IPS-NIHi7 (cell line): ENCODE results near the gene ZRSR2.
"Not testable (repeated sequence)": the region's sequence is repeated elsewhere in the genome, so short reads cannot be mapped to it uniquely, and the experiment has no call there.

Experiments used
- DNase-seq: peaks from one replicate; pipeline ENCODE4 v3.0.0; 2012; ENCODE audit warnings: mixed read lengths; ENCODE audit errors: extremely low spot score

Gene ZRSR2, protein sequence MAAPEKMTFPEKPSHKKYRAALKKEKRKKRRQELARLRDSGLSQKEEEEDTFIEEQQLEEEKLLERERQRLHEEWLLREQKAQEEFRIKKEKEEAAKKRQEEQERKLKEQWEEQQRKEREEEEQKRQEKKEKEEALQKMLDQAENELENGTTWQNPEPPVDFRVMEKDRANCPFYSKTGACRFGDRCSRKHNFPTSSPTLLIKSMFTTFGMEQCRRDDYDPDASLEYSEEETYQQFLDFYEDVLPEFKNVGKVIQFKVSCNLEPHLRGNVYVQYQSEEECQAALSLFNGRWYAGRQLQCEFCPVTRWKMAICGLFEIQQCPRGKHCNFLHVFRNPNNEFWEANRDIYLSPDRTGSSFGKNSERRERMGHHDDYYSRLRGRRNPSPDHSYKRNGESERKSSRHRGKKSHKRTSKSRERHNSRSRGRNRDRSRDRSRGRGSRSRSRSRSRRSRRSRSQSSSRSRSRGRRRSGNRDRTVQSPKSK

DNA sequence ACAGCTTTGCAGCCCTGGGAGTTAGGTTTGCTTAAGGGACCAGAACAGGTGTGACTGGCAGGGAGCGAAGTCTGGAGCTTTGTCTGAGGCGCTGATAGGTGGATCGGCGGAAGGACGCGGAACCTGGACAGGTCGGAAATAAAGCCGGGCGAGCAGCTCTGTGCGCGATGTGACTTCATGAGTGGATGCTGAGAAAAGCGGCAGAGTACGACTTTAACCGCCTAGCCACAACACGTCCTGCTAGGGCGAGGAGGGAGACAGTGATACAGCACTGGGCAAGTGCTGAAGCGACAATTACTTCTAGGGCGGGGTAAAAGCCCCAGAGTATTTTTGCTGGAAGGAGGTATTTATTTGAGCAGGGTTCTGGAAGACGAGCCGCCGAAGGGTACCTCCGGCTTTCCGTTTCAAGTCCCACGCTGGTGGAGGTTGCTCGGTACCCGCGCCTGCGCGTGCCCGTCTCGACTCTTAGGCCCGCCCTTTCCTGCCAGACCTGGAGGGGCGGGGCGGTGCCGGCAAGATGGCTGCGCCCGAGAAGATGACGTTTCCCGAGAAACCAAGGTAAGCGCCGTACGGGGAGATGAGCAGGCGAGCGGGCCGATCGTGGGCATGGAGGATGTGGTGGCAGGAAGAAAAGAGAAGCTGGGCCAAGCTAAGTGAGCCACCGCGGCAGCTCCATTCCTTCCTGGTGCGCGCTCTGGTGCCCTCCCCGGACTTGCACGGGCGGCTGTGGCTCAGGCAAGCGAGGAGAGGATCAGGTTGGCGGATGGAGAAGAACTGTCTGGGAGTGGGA is at the start of gene ZRSR2:
TSS of gene ZRSR2 (plus strand) at position 506 of the 790 bp plus-strand sequence. CDS start at position 518, 12 bp downstream.
- DNase-seq, result peak; percentile 94

DNA sequence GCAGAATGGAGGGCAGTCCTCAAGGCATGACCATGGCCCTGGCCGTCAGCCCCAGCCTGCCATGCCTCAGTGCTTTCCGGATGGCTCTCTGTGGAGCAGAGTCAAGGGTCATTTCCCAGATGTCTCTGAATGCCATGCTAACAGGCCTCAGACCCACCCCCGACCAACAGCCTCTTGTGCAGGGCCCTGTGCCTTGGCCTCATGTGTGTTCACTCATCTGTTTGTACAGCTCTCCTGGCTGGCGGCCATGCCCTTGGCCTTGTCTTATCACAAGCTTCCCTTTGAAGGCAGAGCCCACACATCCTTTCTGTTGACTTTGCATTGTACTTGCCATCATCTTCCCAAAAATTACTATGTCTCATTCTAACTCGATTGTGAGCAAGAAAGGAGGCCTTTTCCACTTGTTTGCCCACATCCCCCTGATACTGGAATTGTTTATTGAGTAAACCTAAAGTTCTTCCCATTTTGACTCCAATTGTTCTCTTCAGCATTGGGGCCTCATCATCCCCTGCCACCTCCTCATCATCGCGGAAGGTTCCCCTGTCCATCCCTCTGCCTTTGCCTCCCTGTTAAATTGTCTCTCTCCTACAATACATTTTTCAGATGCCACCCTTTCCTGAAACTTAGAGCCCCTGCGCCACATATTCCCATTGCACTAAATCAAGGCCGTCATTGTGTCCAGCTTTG is 46.0 kb upstream of the ZRSR2 start:
- no peak for DNase-seq

DNA sequence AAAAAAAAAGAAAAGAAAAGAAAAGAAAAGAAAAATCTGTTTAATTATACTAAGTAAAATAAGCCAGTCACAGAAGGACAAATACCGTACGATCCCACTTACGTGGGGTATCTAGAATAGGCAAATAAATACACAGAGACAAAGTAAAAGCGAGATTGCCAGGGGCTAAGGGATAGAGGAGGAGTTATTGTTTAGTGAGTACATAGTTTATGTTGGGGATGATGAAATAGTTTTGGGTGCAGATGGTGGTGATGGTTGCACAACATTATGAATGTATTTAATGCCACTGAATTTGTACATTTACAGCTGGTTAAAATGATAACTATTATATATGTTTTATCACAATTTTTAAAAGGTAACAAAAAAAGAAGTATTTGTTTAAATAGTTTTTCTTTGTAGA is 45.1 kb upstream of the ZRSR2 start:
- DNase-seq, result no peak

DNA sequence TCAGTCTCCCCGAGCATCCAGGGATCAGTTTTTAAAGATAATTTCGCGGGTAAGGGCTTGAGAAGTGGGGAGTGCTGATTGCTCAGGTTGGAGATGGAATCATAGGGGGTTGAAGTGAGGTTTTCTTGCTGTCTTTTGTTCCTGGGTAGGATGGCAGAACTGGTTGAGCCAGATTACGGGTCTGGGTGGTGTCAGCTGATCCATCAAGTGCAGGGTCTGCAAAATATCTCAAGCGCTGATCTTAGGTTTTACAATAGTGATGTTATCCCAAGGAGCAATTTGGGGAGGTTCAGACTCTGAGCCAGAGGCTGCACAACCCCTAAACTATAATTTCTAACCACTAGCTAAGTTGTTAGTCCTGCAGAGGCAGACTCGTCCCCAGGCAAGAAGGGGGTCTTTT is 43.6 kb upstream of the ZRSR2 start:
- DNase-seq, result not testable (repeated sequence)

DNA sequence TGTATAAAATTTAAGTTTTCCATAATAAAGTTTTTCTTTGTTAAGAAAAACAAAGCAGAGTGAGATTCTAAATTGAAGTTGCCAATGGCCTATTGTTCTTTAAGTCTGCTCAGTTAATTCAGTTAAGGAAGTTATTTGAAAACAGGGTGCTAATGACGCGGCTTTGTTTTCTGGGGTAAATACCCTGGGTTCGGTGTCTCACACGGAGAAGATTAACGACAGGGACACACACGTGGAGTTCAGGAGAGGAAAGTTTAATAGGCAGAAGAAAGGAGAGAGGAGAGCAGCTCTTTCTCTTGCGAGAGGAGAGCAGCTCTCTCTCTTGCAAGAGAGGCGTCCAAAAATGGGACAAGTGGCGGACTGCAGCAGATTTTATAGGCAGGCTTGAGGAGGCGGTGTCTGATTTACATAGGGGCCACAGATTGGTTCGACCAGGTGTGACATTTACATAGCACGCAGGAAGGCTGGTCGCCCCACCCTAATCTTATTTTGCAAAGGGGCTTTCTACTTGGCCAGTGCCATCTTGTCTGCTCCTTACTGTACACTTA is 42.6 kb upstream of the ZRSR2 start:
- no peak for DNase-seq

DNA sequence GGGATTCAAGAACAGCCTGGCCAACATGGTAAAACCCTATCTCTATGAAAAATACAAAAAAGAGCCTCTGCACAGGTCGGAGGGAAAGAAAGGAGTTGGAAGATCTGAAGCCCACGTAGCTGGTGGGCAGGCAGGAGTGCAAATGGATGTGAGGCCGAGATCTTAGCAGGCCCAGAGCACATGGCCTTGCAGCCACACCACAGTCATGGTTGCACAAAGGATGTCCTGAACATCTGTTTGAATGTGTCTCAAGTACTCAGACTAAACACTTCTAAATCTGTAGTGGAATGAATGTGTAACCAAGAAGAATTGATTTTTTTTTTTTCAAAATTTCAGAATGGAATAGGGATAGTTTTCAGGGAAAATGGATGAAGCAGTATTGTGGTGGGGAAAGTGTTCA is 41.4 kb upstream of the ZRSR2 start:
- no peak for DNase-seq

DNA sequence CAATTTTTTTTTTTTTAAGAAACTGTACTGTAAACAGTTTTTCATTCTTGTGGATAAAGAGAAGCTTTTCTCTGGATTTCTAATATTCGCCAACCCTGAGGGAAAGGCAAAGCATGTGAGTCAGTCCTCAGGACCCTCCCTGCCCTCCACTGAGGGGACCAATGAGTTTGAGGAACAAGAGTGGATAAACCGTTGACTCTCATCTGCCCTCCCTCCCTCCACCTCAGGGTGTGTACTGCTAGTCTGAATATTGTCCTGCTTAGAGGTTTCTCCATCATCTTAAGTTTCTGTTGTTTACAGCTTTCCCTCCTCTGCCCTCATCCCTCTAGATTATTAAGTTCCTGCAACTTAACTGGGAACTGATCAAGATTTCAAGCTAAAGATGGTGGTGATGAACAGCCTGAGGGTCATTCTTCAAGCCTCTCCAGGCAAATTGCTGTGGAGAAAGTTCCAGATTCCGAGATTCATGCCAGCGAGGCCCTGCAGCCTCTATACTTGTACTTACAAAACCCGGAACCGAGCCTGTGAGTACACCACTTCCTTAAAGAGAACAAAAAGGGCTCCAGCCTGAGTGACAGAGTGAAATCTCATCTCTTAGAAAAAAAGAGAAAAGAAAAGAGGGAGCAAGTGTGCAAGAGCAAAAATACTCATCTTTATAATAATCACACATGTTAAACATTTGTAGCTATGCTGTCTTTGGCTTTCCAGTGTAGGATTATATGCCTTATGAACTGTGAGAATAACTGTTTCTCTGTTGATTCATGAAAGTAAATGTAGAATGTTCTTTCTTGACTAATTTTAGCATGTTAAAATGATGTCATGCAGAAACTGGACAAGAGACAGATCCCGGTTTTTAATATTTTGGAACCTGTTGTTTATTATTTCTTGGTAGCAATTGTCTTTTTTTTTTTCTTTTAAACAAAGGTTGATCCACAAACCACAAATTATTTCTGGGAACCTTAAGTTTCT is 40.4 kb upstream of the ZRSR2 start:
- no peak for DNase-seq

DNA sequence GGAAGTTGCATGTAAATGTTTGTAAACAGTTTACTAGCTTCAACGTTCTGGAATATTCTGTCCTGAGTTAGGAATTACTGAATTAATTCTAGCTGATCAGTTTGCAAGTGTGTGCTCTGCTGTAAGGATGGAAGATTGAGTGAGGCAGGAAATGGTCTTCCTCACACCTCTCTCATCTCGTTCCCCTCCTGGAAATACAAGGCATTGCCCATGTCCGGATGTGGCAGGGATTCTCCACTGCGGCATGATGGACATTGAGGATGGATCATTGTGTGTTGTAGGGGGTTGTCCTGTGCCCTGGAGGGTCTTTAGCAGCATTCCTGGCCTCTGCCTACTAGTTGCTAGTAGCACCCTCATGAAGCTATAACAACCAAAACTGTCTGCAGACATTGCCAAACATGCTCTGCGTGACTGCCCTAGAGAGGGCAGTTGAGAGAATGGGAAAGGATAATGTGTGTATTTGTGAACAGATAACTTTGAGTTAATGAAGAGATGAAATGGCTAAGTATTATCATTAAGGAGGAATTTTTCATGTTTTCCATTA is 39.6 kb upstream of the ZRSR2 start:
- DNase-seq, result no peak

DNA sequence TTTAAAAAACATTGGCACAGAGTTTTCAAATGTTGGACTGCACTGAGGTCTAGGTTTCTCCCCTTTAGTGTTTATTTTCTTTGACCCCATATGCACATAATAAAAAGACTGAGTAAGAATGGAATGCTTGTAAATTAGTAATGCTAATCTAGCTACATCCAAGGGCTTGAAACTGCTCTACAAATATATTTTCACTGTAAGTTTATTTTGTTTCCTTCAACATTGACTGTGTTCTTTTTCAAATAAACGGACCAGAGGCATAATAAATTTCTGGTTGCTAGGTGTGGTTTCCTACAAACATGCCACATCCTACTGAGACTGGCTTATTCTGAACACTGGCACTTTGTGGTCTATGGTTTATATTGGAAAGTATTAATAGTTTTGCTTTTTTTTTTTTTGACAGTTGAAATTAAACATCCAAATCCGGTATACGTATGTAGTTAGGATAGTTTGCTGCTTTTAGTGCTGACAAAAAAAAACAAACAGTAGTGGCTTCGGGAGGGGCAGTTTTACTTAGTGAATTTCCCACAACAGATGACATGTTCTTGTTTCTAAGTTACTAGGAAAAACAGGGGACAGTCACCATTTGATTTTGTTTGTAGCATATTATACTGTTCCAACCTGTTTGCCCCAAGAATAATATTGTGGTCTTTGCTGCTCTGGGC is 39.0 kb upstream of the ZRSR2 start:
- no peak for DNase-seq

DNA sequence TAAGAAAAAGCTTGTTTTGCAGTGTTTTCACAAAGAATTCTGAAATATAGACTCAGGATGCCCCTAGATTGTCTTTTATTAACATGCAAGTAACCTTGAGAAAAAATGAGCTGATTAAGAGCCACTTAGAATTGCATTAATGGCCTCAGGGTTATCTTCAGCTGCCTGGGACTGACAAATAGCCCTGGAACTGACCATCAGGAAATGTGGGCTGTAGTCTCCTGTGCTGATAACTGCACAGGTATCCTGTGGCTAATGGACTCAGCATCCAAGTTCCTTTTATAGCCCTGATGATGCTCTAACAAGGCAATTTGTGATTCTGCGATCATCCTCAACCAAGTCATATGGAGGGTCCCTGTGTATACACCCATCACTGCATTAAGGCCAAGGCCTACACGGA is 35.2 kb upstream of the ZRSR2 start:
- DNase-seq, result no peak

DNA sequence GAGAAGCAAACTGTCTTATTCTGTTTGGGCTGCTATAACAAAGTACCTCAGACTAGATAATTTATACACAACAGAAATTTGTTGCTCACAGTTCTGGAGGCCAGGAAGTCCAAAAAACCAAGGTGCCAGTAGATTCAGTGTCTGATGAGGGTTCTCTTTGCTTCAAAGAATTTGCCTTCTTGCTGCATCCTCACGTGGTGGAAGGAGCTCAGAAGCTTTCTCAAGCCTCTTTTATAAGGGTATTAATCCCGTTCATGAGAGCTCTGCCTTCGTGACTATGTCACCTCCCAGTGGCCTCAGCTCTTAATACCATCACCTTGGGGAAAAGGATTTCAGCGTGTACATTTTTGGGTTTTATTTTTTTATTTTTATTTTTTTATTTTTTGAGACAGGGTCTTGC is 32.1 kb upstream of the ZRSR2 start:
- DNase-seq, result no peak

DNA sequence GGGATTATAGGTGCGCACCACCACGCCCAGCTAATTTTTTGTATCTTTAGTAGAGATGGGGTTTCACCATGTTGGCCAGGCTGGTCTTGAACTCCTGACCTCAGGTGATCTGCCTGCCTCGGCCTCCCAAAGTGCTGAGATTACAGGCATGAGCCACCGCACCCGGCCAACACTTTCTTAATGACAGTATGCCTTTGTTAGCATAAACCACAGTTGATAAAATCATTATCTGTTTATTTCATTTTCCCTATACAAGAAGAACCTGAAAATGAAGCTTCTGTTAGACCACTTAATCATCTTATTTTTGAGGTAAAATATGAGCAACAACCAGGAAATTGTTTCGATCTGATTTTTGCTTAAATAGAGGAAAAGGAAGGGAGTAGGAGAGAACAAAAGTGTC is 30.4 kb upstream of the ZRSR2 start:
- not testable (repeated sequence) for DNase-seq

DNA sequence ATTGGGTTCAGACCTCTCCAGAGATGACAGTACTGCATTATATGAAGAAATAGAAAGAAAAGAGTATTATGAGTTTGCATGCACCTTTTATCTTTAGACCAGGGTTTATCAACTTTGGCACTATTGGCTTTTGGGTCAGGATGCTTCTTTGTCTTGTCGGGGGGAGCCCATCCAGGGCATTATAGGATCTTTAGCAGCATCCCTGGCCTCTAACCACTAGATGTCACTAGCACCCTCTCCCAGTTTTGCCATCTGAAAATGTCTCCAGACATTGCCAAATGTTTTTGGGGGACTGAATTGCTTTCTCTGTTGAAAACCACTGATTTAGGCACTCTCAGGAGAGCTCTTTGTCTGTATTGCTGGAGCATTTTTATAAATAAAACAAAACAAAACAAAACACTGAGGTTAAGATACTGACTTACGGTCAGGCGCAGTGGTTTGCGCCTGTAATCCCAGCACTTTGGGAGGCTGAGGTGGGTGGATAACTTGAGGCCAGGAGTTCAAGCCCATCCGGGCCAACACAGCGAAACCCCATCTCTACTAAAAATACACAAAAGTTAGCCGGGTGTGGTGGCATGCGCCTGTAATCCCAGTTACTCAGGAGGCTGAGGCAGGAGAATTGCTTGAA is 28.6 kb upstream of the ZRSR2 start:
- DNase-seq, result peak; percentile 75

DNA sequence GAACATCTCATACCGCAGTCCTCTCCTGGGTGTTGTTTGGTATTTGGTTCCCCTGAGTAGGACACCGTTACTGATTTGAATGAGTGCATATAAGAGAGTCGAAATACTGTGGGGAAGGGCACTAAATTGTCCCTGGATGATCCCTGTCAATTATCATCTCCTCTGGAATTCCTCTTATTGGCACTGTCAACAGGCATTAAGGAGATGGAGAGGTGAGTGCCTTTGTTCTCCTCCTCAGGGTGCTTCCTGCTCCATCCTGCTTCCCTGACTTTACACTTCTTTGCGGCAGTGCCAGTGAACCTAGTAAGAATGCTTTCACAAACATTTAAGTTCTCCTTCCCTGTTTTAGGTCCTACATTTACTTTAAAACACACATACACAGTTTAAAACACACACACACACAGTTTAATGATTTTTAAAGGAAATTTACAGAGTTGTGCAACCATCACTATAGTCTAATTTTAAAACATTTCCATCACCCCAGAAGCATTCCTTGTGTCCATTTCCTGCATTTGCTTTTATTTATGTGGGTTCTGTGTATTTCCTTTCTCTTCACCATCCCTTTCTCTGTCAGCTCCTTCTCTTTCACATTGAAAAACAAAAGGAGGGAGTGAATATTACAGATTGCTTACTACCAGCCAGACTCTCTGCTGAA is 20.9 kb upstream of the ZRSR2 start:
- DNase-seq, result peak; percentile 67

DNA sequence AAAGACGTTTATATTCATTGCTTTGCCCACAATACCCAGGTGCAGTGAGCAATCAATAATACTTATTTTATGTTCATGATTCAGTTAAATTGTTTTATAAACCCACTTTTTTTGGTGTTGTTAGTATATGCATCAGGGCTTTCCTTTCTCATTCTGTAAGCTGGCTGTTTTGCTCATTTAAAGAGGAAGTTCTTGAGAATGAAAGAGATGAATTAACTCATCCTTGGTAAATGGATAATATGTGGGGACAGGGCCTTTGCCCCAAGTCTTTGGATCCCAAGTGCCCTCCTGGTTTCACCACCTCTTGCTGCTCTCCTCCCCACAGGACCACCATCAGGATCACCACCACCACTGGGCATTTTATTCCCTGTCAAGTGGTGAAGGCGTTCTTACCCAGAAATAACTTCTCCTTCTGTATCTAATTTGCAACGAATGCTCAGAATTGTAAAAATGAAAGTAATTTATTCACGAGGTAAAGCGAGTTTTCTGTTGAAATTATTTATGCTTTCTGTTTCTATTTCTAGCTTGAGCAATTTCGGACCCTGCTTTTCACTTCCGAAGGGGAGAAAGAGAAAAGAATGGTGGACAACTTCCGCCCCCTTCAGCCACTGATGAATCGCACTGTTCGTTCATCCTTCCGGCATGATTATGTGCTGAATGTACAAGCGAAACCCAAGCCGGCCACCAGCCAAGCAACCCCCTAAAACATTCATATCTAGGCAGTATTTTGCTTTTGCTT is 8.2 kb upstream of the ZRSR2 start:
- no peak for DNase-seq

DNA sequence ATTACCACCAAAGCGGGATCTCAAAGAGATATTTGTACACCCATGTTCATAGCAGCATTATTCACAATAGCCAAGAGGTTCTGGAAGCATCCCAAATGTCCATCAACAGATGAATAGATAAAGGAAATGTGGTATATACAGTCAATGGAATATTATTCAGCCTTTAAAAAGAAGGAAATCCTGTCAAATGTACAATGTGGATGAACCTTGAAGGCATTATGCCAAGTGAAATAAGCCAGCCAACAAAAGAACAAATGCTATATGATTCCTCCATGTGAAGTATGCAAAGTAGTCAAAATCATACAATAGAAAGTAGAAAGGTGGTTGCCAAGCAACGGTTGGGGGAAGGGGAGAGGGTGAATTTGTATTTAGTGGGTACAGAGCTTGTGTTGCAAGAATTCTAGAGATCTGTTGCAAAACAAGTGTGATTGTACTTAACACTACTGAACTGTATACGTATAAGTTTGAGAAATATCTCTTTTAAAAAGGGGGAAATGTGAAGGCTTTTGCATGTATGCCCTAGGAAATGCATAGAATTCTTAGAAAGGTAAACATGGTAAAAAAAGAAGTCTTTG is 5.0 kb upstream of the ZRSR2 start:
- DNase-seq, result no peak

DNA sequence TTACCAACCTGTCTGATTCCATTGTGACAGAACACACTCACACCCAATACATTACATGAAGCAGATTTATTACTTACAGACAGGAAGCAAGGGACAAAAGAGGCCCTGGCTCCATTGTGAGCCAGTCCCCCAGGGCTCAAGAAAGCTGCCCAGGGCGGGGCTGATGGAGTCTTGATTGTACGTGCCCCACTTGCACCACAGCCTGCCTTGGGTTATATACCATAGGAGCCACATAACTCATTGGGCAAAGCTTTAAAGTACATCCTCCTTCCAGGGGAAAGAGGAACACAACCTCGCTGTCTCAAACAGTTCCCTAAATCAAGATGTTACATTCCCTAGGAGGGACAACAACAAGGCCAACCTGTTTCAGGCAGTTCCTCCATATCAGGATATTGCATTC is 3.4 kb upstream of the ZRSR2 start:
- DNase-seq, result no peak

DNA sequence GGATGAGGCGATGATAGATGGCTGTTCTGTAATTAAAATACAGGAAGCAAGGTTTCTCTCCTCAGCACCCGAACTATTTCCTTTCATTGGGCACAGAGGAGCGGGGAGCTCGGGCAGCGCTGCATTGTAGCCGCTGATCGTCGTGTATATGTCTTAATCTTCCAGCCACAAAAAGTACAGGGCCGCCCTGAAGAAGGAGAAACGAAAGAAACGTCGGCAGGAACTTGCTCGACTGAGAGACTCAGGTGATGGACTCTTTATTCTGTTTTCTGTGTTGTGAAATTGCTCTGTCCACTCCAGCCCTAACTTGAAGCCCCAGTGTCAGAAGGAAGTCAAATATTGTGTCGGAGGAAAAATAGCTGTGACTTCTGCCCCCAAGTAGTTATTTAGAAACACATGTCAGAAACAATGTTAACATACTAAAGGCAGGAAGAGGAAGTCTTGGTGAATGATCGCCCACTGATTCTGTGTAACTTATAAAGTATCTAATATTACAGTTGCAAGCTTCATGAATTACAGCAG is 546 bp downstream of the ZRSR2 start:
- no peak for DNase-seq
